Thymus (tissue), 11 donors: Measurements from ENCODE around the gene ZSCAN5A. TPM values are rescaled to one million over a fixed set of nuclear protein-coding genes. Genes with fewer than 3 reads are reported as not detected.
A peak's percentile ranks its signal among the peaks of the same experiment; 100 is the strongest.
"Not testable (repeated sequence)": the region's sequence is repeated elsewhere in the genome, so short reads cannot be mapped to it uniquely, and the experiment has no call there.

ENCODE experiments used
- DNase-seq, 9 donors: peaks; one replicate each; pipeline ENCODE4 v3.0.0-alpha.2; 2013; ENCODE audit warnings: low spot score in 9 of 9, low read depth in 6 of 9, missing footprints in 1 of 9
- H3K27ac ChIP-seq, 2 donors: one replicate each; pipeline ENCODE4 v1.5.1; 2013; ENCODE audit warnings: control low read depth in 1 of 2, low read depth in 1 of 2, low read length in 1 of 2, mild to moderate bottlenecking in 1 of 2, moderate library complexity in 1 of 2
- H3K27me3 ChIP-seq, 2 donors: one replicate each; pipeline ENCODE4 v1.5.1; 2013; ENCODE audit warnings: low read length in 1 of 2; ENCODE audit not compliant: control insufficient read depth in 2 of 2, insufficient read depth in 1 of 2
- H3K36me3 ChIP-seq, 2 donors: one replicate each; pipeline ENCODE4 v1.5.1; 2013; ENCODE audit warnings: low read length in 1 of 2, mild to moderate bottlenecking in 1 of 2, moderate library complexity in 1 of 2; ENCODE audit not compliant: control insufficient read depth in 2 of 2, insufficient read depth in 2 of 2
- H3K4me1 ChIP-seq, 2 donors: one replicate each; pipeline ENCODE4 v1.5.1; 2013; ENCODE audit warnings: low read length in 2 of 2; ENCODE audit not compliant: control insufficient read depth in 2 of 2, insufficient read depth in 2 of 2
- H3K4me3 ChIP-seq, 2 donors: one replicate each; pipeline ENCODE4 v1.5.1; 2013; ENCODE audit warnings: low read length in 2 of 2, control low read depth in 1 of 2, mild to moderate bottlenecking in 1 of 2
- H3K9me3 ChIP-seq, 2 donors: one replicate each; pipeline ENCODE4 v1.5.1; 2013; ENCODE audit warnings: low read length in 1 of 2, mild to moderate bottlenecking in 1 of 2; ENCODE audit not compliant: control insufficient read depth in 2 of 2, insufficient read depth in 1 of 2
- WGBS: extraction: QIAGEN DNeasy Blood & Tissue Kit; methylation state at CpG from one replicate; pipeline ENCODE4 v1.1.7; 2013; 5-methylcytosine and 5-hydroxymethylcytosine counted together
- polyA plus RNA-seq: library from polyadenylated mRNA; stranded (reverse); fragments of 200-250 nt; gene quantifications from one replicate; pipeline ENCODE4 v1.2.3, GENCODE V29; 2013
- total RNA-seq: library from RNA; stranded (reverse); fragments of 120-200 nt; gene quantifications from one replicate; pipeline ENCODE4 v1.2.4, GENCODE V29; 2013
- donor health status: healthy.

ZSCAN5A gene
- total and polyA plus RNA-seq, 2 donors, result 4.9 to 7.4 TPM

GRCh38 chr19:56217039-56217949 is 97.3 kb downstream of the ZSCAN5A start:
- H3K36me3 ChIP-seq, result peaks cover 0 to 6% of the 10 kb centered on the region in 2 donors
- H3K4me3 ChIP-seq, result peak overlapping the region in 1 of 2 donors; percentile 34
- no peak overlapping the region for H3K27ac ChIP-seq
- peaks cover 4 to 5% of the 10 kb centered on the region in 2 donors for H3K4me1 ChIP-seq
- peak in 2 of 9 donors; percentile 7 to 9 for DNase-seq
- H3K9me3 ChIP-seq, result peaks cover 0 to 1% of the 10 kb centered on the region in 2 donors
- H3K27me3 ChIP-seq, result peaks cover 8 to 15% of the 10 kb centered on the region in 2 donors
- WGBS, result 13% methylated on average over 79 of the region's 79 CpGs

- Histone ChIP-seq H3K4me1 (peaks cover under 1% of the 10 kb centered on the region in 2 donors), H3K36me3 (no peaks in the 10 kb centered on the region), H3K27ac (no peak overlapping the region), H3K4me3 (no peak overlapping the region), H3K9me3 (no peaks in the 10 kb centered on the region), H3K27me3 (peaks cover 3 to 4% of the 10 kb centered on the region in 2 donors)
- no peak for DNase-seq
- 94% methylated on average over 4 of the region's 4 CpGs for WGBS
Measured at GRCh38 chr19:56211718-56212117, 102.9 kb downstream of the ZSCAN5A start.

- H3K4me1 ChIP-seq, H3K9me3 ChIP-seq, DNase-seq, H3K4me3 ChIP-seq, H3K27ac ChIP-seq, H3K36me3 ChIP-seq, H3K27me3 ChIP-seq: not testable (repeated sequence)
- WGBS, result 94% methylated on average over 9 of the region's 9 CpGs
Measured at GRCh38 chr19:56210036-56210435, 104.6 kb downstream of the ZSCAN5A start.

GRCh38 chr19:56209091-56209490 is 105.5 kb downstream of the ZSCAN5A start:
- H3K36me3 ChIP-seq, result no peaks in the 10 kb centered on the region

GRCh38 chr19:56207581-56207980 is 107.1 kb downstream of the ZSCAN5A start:
- not testable (repeated sequence) for H3K36me3 ChIP-seq, H3K4me3 ChIP-seq, H3K27me3 ChIP-seq, H3K9me3 ChIP-seq, H3K4me1 ChIP-seq, DNase-seq, H3K27ac ChIP-seq
- WGBS, result 82% methylated on average over 5 of the region's 5 CpGs

More at GRCh38 chr19:56209091-56209490, 105.5 kb downstream of the ZSCAN5A start:
- no peaks in the 10 kb centered on the region for H3K9me3 ChIP-seq
- 97% methylated on average over 12 of the region's 12 CpGs for WGBS
- no peaks in the 10 kb centered on the region for H3K4me1 ChIP-seq
- no peak overlapping the region for H3K4me3 ChIP-seq
- no peak overlapping the region for H3K27ac ChIP-seq
- DNase-seq, result no peak
- no peaks in the 10 kb centered on the region for H3K27me3 ChIP-seq

- Histone ChIP-seq H3K4me3 (no peak within 1 kb of the TSS), H3K4me1 (no peaks in the 10 kb centered on the region), H3K27ac (no peak within 1 kb of the TSS), H3K27me3 (no peaks in the 10 kb centered on the region), H3K9me3 (no peaks in the 10 kb centered on the region), H3K36me3 (no peaks in the 10 kb centered on the region)
- WGBS, result 80% methylated on average over 3 of the region's 3 CpGs
- DNase-seq, result no peak
Measured at GRCh38 chr19:56201973-56202372, 112.7 kb downstream of the ZSCAN5A start, which contains the start of gene ZSCAN5C. TSS of gene ZSCAN5C (plus strand) at chr19:56202273. CDS start at chr19:56205914, 3,641 bp downstream.

- WGBS, result 83% methylated on average over 7 of the region's 7 CpGs
- Histone ChIP-seq H3K4me1 (no peaks in the 10 kb centered on the region), H3K36me3 (no peaks in the 10 kb centered on the region), H3K27me3 (no peaks in the 10 kb centered on the region), H3K9me3 (no peaks in the 10 kb centered on the region), H3K4me3 (no peak overlapping the region), H3K27ac (no peak overlapping the region)
- DNase-seq, result no peak
Measured at GRCh38 chr19:56199687-56200086, 115.0 kb downstream of the ZSCAN5A start.

- H3K4me3 ChIP-seq, H3K9me3 ChIP-seq, H3K27ac ChIP-seq, H3K4me1 ChIP-seq, H3K36me3 ChIP-seq, H3K27me3 ChIP-seq, DNase-seq: not testable (repeated sequence)
- WGBS, result 95% methylated on average over 23 of the region's 23 CpGs
Measured at GRCh38 chr19:56197646-56198045, 117.0 kb downstream of the ZSCAN5A start, which contains the start of gene ZSCAN5B. TSS of gene ZSCAN5B (minus strand) at chr19:56197783. CDS start at chr19:56193052, 4,731 bp downstream.

- H3K4me1 ChIP-seq, result no peaks in the 10 kb centered on the region
- no peaks in the 10 kb centered on the region for H3K9me3 ChIP-seq
- H3K27me3 ChIP-seq, result no peaks in the 10 kb centered on the region
- 97% methylated on average over 12 of the region's 12 CpGs for WGBS
- H3K27ac ChIP-seq, result no peak overlapping the region
- H3K4me3 ChIP-seq, result no peak overlapping the region
- H3K36me3 ChIP-seq, result no peaks in the 10 kb centered on the region
- DNase-seq, result no peak
Measured at GRCh38 chr19:56193981-56194640, 120.5 kb downstream of the ZSCAN5A start.
